Right atrium auricular region (tissue), 2 donors: ENCODE data around the gene KCND3. TPM values are rescaled to one million over a fixed set of nuclear protein-coding genes. Genes with fewer than 3 reads are reported as not detected.

Source experiments
- DNase-seq: peaks from one replicate; pipeline ENCODE4 v3.0.0-alpha.2; 2019; ENCODE audit warnings: low spot score
- H3K27ac ChIP-seq, 2 donors: fragments of 200-600 bp; sonication (generic); 1 replicate in 1 of 2; 2 replicates in 1 of 2; pipeline ENCODE4 v1.5.1; 2016 to 2019
- H3K27me3 ChIP-seq, 2 donors: fragments of 200-600 bp; sonication (generic); one replicate each; pipeline versions ENCODE4 v1.5.1 to v1.6.0; 2017 to 2019
- H3K36me3 ChIP-seq: fragments of 200-600 bp; sonication (generic); one replicate; pipeline ENCODE4 v1.5.1; 2016
- H3K4me1 ChIP-seq, 2 donors: fragments of 200-600 bp; sonication (generic); one replicate each; pipeline versions ENCODE4 v1.5.1 to v1.6.0; 2017 to 2019
- H3K4me3 ChIP-seq, 2 donors: fragments of 200-600 bp; sonication (generic); 1 replicate in 1 of 2; 2 replicates in 1 of 2; pipeline ENCODE4 v1.5.1; 2017 to 2019; ENCODE audit warnings: mild to moderate bottlenecking in 1 of 2, moderate library complexity in 1 of 2
- H3K9me3 ChIP-seq, 2 donors: fragments of 200-600 bp; sonication (generic); one replicate each; pipeline ENCODE4 v1.5.1; 2019
- CTCF ChIP-seq, 2 donors: fragments of 200-600 bp; sonication (generic); IDR thresholded peaks; one replicate each; pipeline ENCODE4 v1.5.1; 2019; ENCODE audit warnings: antibody characterized with exemption in 2 of 2
- total RNA-seq, 2 donors: library from RNA; depleted of rRNA; stranded (reverse); fragments of >200 nt; gene quantifications; one replicate each; pipeline ENCODE4 v1.1.0, GENCODE V29; 2016

KCND3 gene
- total RNA-seq, 2 donors from 2014 or later = 19.6 to 24.9 TPM

- Histone ChIP-seq H3K4me1 (peaks cover 0 to 7% of the 10 kb centered on the region in 2 donors), H3K9me3 (no peaks in the 10 kb centered on the region), H3K36me3 (no peaks in the 10 kb centered on the region), H3K27me3 (no peaks in the 10 kb centered on the region), H3K4me3 (no peak overlapping the region), H3K27ac (no peak overlapping the region)
- no peak for DNase-seq
- no peak for TF ChIP-seq CTCF (IDR thresholded peaks at IDR 0.05)
These were observed 36.5 kb upstream of the KCND3 start for GRCh38 chr1:112026016-112026415.

- Histone ChIP-seq H3K9me3 (no peaks in the 10 kb centered on the region), H3K27me3 (no peaks in the 10 kb centered on the region), H3K36me3 (no peaks in the 10 kb centered on the region), H3K4me1 (peaks cover 0 to 7% of the 10 kb centered on the region in 2 donors), H3K4me3 (no peak overlapping the region), H3K27ac (no peak overlapping the region)
- no peak for DNase-seq
- no peak for TF ChIP-seq CTCF (IDR thresholded peaks at IDR 0.05)
These were observed 31.8 kb upstream of the KCND3 start for GRCh38 chr1:112021263-112021662.

GRCh38 chr1:112017183-112017582 is 27.7 kb upstream of the KCND3 start:
- H3K36me3 ChIP-seq = no peaks in the 10 kb centered on the region
- no peaks in the 10 kb centered on the region for H3K27me3 ChIP-seq
- no peak for TF ChIP-seq CTCF (IDR thresholded peaks at IDR 0.05)
- H3K27ac ChIP-seq = no peak overlapping the region
- H3K4me3 ChIP-seq = no peak overlapping the region
- no peak for DNase-seq
- H3K4me1 ChIP-seq = no peaks in the 10 kb centered on the region
- no peaks in the 10 kb centered on the region for H3K9me3 ChIP-seq

GRCh38 chr1:112012823-112013222 is 23.4 kb upstream of the KCND3 start:
- no peak for TF ChIP-seq CTCF (IDR thresholded peaks at IDR 0.05)

GRCh38 chr1:112011202-112011601 is 21.7 kb upstream of the KCND3 start:
- H3K36me3 ChIP-seq = no peaks in the 10 kb centered on the region
- DNase-seq = no peak
- no peaks in the 10 kb centered on the region for H3K9me3 ChIP-seq
- no peaks in the 10 kb centered on the region for H3K4me1 ChIP-seq
- no peak for TF ChIP-seq CTCF (IDR thresholded peaks at IDR 0.05)
- H3K27ac ChIP-seq = no peak overlapping the region
- no peak overlapping the region for H3K4me3 ChIP-seq
- no peaks in the 10 kb centered on the region for H3K27me3 ChIP-seq

More at GRCh38 chr1:112012823-112013222, 23.4 kb upstream of the KCND3 start:
- no peak overlapping the region for H3K4me3 ChIP-seq
- H3K27me3 ChIP-seq = no peaks in the 10 kb centered on the region
- H3K4me1 ChIP-seq = no peaks in the 10 kb centered on the region
- H3K36me3 ChIP-seq = no peaks in the 10 kb centered on the region
- H3K27ac ChIP-seq = no peak overlapping the region
- no peaks in the 10 kb centered on the region for H3K9me3 ChIP-seq
- no peak for DNase-seq

GRCh38 chr1:112007169-112007568 is 17.7 kb upstream of the KCND3 start:
- Histone ChIP-seq H3K9me3 (no peaks in the 10 kb centered on the region), H3K4me1 (no peaks in the 10 kb centered on the region), H3K4me3 (no peak overlapping the region), H3K27ac (no peak overlapping the region), H3K27me3 (no peaks in the 10 kb centered on the region), H3K36me3 (no peaks in the 10 kb centered on the region)
- no peak for DNase-seq
- no peak for TF ChIP-seq CTCF (IDR thresholded peaks at IDR 0.05)
